ENCODE data around the gene KIAA0753. TPM values are rescaled to one million over a fixed set of nuclear protein-coding genes. Genes with fewer than 3 reads are reported as not detected.

The KIAA0753 gene
- polyA plus RNA-seq, 1 of the 3 experiments (the other 2 are of a cell fraction) = 7.2 TPM

- TF ChIP-seq USF1 (IDR thresholded peaks at IDR 0.05; ENCODE audit: borderline replicate concordance, low read depth) = no peak
- TF ChIP-seq FOXM1 (IDR thresholded peaks at IDR 0.05; ENCODE audit: low read depth) = no peak
These were observed 30.9 kb upstream of the KIAA0753 start (continued) for GRCh38 chr17:6671431-6671830.

- no peaks in the 10 kb centered on the region for H4K20me1 ChIP-seq (ENCODE audit: insufficient read depth)
- no peaks in the 10 kb centered on the region for H3K36me3 ChIP-seq (replicated peaks in 1 of 2; ENCODE audit: control insufficient read depth in 1 of 2, insufficient read depth in 2 of 2, low read length in 1 of 2)
- no peak for DNase-seq
- H3K79me2 ChIP-seq (ENCODE audit: insufficient read depth) = no peaks in the 10 kb centered on the region
- TF ChIP-seq SIN3A (IDR thresholded peaks at IDR 0.05; ENCODE audit: borderline replicate concordance, low read depth, low read length) (no peak), FOXM1 (IDR thresholded peaks at IDR 0.05; ENCODE audit: low read depth) (no peak), SMC3 (IDR thresholded peaks at IDR 0.05; ENCODE audit: low read depth, low read length) (no peak), NRF1 (IDR thresholded peaks at IDR 0.05; ENCODE audit: low read depth, low read length) (no peak), CHD2 (IDR thresholded peaks at IDR 0.05; ENCODE audit: low read length, partially characterized antibody) (no peak), NFIC (IDR thresholded peaks at IDR 0.05; ENCODE audit: borderline replicate concordance) (no peak), YY1 (IDR thresholded peaks at IDR 0.05; ENCODE audit: low read depth) (no peak), MEF2A (IDR thresholded peaks at IDR 0.05; ENCODE audit: borderline replicate concordance, low read depth) (no peak), JUND (IDR thresholded peaks at IDR 0.05) (no peak), TAF1 (IDR thresholded peaks at IDR 0.05; ENCODE audit: borderline replicate concordance, low read depth, low read length) (no peak)
- TF ChIP-seq, protein P1, sequence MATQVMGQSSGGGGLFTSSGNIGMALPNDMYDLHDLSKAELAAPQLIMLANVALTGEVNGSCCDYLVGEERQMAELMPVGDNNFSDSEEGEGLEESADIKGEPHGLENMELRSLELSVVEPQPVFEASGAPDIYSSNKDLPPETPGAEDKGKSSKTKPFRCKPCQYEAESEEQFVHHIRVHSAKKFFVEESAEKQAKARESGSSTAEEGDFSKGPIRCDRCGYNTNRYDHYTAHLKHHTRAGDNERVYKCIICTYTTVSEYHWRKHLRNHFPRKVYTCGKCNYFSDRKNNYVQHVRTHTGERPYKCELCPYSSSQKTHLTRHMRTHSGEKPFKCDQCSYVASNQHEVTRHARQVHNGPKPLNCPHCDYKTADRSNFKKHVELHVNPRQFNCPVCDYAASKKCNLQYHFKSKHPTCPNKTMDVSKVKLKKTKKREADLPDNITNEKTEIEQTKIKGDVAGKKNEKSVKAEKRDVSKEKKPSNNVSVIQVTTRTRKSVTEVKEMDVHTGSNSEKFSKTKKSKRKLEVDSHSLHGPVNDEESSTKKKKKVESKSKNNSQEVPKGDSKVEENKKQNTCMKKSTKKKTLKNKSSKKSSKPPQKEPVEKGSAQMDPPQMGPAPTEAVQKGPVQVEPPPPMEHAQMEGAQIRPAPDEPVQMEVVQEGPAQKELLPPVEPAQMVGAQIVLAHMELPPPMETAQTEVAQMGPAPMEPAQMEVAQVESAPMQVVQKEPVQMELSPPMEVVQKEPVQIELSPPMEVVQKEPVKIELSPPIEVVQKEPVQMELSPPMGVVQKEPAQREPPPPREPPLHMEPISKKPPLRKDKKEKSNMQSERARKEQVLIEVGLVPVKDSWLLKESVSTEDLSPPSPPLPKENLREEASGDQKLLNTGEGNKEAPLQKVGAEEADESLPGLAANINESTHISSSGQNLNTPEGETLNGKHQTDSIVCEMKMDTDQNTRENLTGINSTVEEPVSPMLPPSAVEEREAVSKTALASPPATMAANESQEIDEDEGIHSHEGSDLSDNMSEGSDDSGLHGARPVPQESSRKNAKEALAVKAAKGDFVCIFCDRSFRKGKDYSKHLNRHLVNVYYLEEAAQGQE (IDR thresholded peaks at IDR 0.05; ENCODE audit: low read depth, low read length) = no peak
- ChIA-PET CTCF (interaction anchor here (1.1 to 1.4 kb wide), 2 partner anchors 31 to 172 kb away, joined by 3 read pairs; no protein-coding TSS in a partner anchor), POLR2A (no interaction called here)
- H3K27me3 ChIP-seq (ENCODE audit: insufficient read depth) = peaks cover 73% of the 10 kb centered on the region
- H3K4me2 ChIP-seq = no peak overlapping the region
- H3F3A ChIP-seq (replicated peaks; ENCODE audit: insufficient read depth) = no peaks in the 10 kb centered on the region
- no peaks in the 10 kb centered on the region for H3K9me3 ChIP-seq
- no peaks in the 10 kb centered on the region for H3K9me2 ChIP-seq
- H3K9ac ChIP-seq = no peak overlapping the region
- no peak overlapping the region for H3K4me3 ChIP-seq (ENCODE audit: low read depth in 2 of 2, low read length in 1 of 2)
- H3K4me1 ChIP-seq (ENCODE audit: control insufficient read depth in 1 of 2, insufficient read depth in 2 of 2, low read depth in 1 of 2, low read length in 1 of 2) = no peaks in the 10 kb centered on the region
- no peak overlapping the region for H3K27ac ChIP-seq (ENCODE audit: low read depth in 2 of 2, low read length in 1 of 2)
- 42% methylated on average over 6 of the region's 6 CpGs for WGBS (ENCODE audit: low lambda C conversion rate)
- no peak overlapping the region for H2AFZ ChIP-seq (ENCODE audit: low read depth)
These were observed 30.5 kb upstream of the KIAA0753 start for GRCh38 chr17:6670999-6671398.

DNA sequence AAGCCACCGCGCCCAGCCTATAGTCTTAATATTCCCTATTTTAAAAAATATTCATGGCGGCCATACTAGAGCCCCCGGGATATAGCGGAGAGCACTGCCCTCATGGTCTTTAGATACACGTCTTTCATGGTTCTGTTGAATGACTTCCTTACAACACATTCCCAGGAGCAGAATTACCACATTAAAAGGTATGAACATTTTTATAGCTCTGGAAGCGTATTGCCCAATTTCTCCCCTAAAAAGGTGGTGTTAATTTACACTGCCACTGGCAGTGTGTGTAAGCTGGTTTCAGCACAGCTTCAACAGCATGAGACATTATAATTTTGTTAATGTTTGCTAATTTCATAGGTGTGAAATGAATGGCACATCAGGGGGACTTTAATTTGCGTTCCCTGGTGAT is 30.1 kb upstream of the KIAA0753 start:
- Histone ChIP-seq H3K79me2 (ENCODE audit: insufficient read depth) (no peaks in the 10 kb centered on the region), H4K20me1 (ENCODE audit: insufficient read depth) (no peaks in the 10 kb centered on the region), H3K9me3 (no peaks in the 10 kb centered on the region), H3K9ac (no peak overlapping the region), H3F3A (replicated peaks; ENCODE audit: insufficient read depth) (no peaks in the 10 kb centered on the region), H3K36me3 (replicated peaks in 1 of 2; ENCODE audit: control insufficient read depth in 1 of 2, insufficient read depth in 2 of 2, low read length in 1 of 2) (no peaks in the 10 kb centered on the region), H3K4me2 (no peak overlapping the region), H3K4me3 (ENCODE audit: low read depth in 2 of 2, low read length in 1 of 2) (no peak overlapping the region), H3K9me2 (no peaks in the 10 kb centered on the region), H3K27me3 (ENCODE audit: insufficient read depth) (peaks cover 73% of the 10 kb centered on the region), H2AFZ (ENCODE audit: low read depth) (no peak overlapping the region), H3K27ac (ENCODE audit: low read depth in 2 of 2, low read length in 1 of 2) (no peak overlapping the region), H3K4me1 (ENCODE audit: control insufficient read depth in 1 of 2, insufficient read depth in 2 of 2, low read depth in 1 of 2, low read length in 1 of 2) (no peaks in the 10 kb centered on the region)
- ChIA-PET POLR2A (no interaction called here), CTCF (interaction anchor here (1.1 to 1.4 kb wide), 2 partner anchors 32 to 172 kb away, joined by 3 read pairs; no protein-coding TSS in a partner anchor)
- 63% methylated on average over 8 of the region's 8 CpGs for WGBS (ENCODE audit: low lambda C conversion rate)
- DNase-seq = no peak
- TF ChIP-seq, protein P1 (IDR thresholded peaks at IDR 0.05; ENCODE audit: low read depth, low read length) = no peak
- TF ChIP-seq RCOR1 (IDR thresholded peaks at IDR 0.05; ENCODE audit: low read length) (no peak), ELF1 (IDR thresholded peaks at IDR 0.05) (no peak), FOXM1 (IDR thresholded peaks at IDR 0.05; ENCODE audit: low read depth) (no peak)
- TF ChIP-seq, protein P2, sequence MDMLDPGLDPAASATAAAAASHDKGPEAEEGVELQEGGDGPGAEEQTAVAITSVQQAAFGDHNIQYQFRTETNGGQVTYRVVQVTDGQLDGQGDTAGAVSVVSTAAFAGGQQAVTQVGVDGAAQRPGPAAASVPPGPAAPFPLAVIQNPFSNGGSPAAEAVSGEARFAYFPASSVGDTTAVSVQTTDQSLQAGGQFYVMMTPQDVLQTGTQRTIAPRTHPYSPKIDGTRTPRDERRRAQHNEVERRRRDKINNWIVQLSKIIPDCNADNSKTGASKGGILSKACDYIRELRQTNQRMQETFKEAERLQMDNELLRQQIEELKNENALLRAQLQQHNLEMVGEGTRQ (IDR thresholded peaks at IDR 0.05; ENCODE audit: borderline replicate concordance, low read depth, low read length) = no peak

Measured in SK-N-SH (cell line).